Hepatocyte (in vitro differentiated cells): ENCODE measurements around the gene CCL3. TPM values are rescaled to one million over a fixed set of nuclear protein-coding genes. Genes with fewer than 3 reads are reported as not detected.
"Not testable (repeated sequence)": the region's sequence is repeated elsewhere in the genome, so short reads cannot be mapped to it uniquely, and the experiment has no call there.

Experiments used
- DNase-seq: peaks from one replicate; pipeline ENCODE4 v3.0.0-alpha.2; 2016; ENCODE audit warnings: low spot score
- H2AFZ ChIP-seq: fragments of 200-600 bp; sonication (generic); 2 replicates; pipeline ENCODE4 v1.6.0; 2016; ENCODE audit warnings: antibody characterized with exemption, mild to moderate bottlenecking
- H3K27ac ChIP-seq: fragments of 200-600 bp; sonication (generic); 2 replicates; pipeline ENCODE4 v1.5.1; 2016; ENCODE audit warnings: mild to moderate bottlenecking
- H3K27me3 ChIP-seq: fragments of 200-600 bp; sonication (generic); 2 replicates; pipeline ENCODE4 v1.6.1; 2016
- H3K36me3 ChIP-seq: fragments of 200-600 bp; sonication (generic); replicated peaks from 2 replicates; pipeline ENCODE4 v1.5.1; 2016; ENCODE audit warnings: low read depth; ENCODE audit not compliant: insufficient read depth
- H3K4me1 ChIP-seq: fragments of 200-600 bp; sonication (generic); 2 replicates; pipeline ENCODE4 v1.5.1; 2016; ENCODE audit warnings: mild to moderate bottlenecking, moderate library complexity; ENCODE audit not compliant: insufficient read depth
- H3K4me2 ChIP-seq: fragments of 200-600 bp; sonication (generic); 2 replicates; pipeline ENCODE4 v1.6.0; 2016
- H3K4me3 ChIP-seq: fragments of 200-600 bp; sonication (generic); 2 replicates; pipeline ENCODE4 v1.5.1; 2016; ENCODE audit warnings: mild to moderate bottlenecking
- H3K79me2 ChIP-seq: fragments of 200-600 bp; sonication (generic); 2 replicates; pipeline ENCODE4 v1.6.0; 2017; ENCODE audit warnings: mild to moderate bottlenecking
- H3K9me2 ChIP-seq: fragments of 200-600 bp; sonication (generic); replicated peaks from 2 replicates; pipeline ENCODE4 v1.6.0; 2017; ENCODE audit warnings: mild to moderate bottlenecking; ENCODE audit not compliant: insufficient read depth
- H3K9me3 ChIP-seq: fragments of 200-600 bp; sonication (generic); 2 replicates; pipeline ENCODE4 v1.5.1; 2016; ENCODE audit warnings: low read depth, mild to moderate bottlenecking
- H4K20me1 ChIP-seq: fragments of 200-600 bp; sonication (generic); 2 replicates; pipeline ENCODE4 v1.6.0; 2016; ENCODE audit warnings: mild to moderate bottlenecking; ENCODE audit not compliant: insufficient read depth, poor library complexity, severe bottlenecking
- CTCF ChIP-seq: fragments of 200-600 bp; sonication (generic); IDR thresholded peaks from 2 replicates; pipeline ENCODE4 v1.5.1; 2016; ENCODE audit warnings: antibody characterized with exemption, mild to moderate bottlenecking; ENCODE audit not compliant: poor library complexity
- EZH2 ChIP-seq: fragments of 200-600 bp; sonication (generic); IDR thresholded peaks from 2 replicates; pipeline ENCODE4 v1.6.1; 2016; ENCODE audit warnings: antibody characterized with exemption, mild to moderate bottlenecking, borderline replicate concordance
- EZH2phosphoT487 ChIP-seq: fragments of 200-600 bp; sonication (generic); IDR thresholded peaks from one replicate; pipeline ENCODE4 v1.6.1; 2018; ENCODE audit warnings: antibody characterized with exemption, mild to moderate bottlenecking, low read depth, moderate library complexity; ENCODE audit not compliant: unreplicated experiment, severe bottlenecking
- WGBS: methylation state at CpG from one replicate; pipeline ENCODE4 v1.1.6; 2016; ENCODE audit warnings: low lambda C conversion rate; ENCODE audit errors: missing lambda C conversion rate; 5-methylcytosine and 5-hydroxymethylcytosine counted together
- polyA plus RNA-seq: library from polyadenylated mRNA; unstranded; fragments of >200 nt; fragmentation: Nextera tagmentation; extraction: Ambion mirVana; gene quantifications from 2 replicates; pipeline ENCODE4 v1.2.1, GENCODE V29; 2016
- total RNA-seq: library from RNA; depleted of rRNA; stranded (reverse); fragments of >200 nt; gene quantifications from 2 replicates; pipeline ENCODE4 v1.2.3, GENCODE V29; 2014

The CCL3 gene
- total and polyA plus RNA-seq, 2 experiments from 2014 or later = 12.7 to 22.2 TPM

GRCh38 chr17:36095992-36096391 is 6.0 kb upstream of the CCL3 start:
- no peaks in the 10 kb centered on the region for H3K9me3 ChIP-seq
- H3K4me3 ChIP-seq = no peak overlapping the region
- H3K4me1 ChIP-seq = no peaks in the 10 kb centered on the region
- H3K9me2 ChIP-seq = no peaks in the 10 kb centered on the region
- H3K27ac ChIP-seq = no peak overlapping the region
- 81% methylated on average over 1 of the region's 1 CpG for WGBS
- H4K20me1 ChIP-seq = no peaks in the 10 kb centered on the region
- H3K36me3 ChIP-seq = no peaks in the 10 kb centered on the region
- TF ChIP-seq CTCF = no peak
- TF ChIP-seq EZH2 = no peak
- no peak for TF ChIP-seq EZH2phosphoT487
- no peak overlapping the region for H3K4me2 ChIP-seq
- H3K79me2 ChIP-seq = no peaks in the 10 kb centered on the region
- DNase-seq = no peak
- H2AFZ ChIP-seq = no peak overlapping the region
- no peaks in the 10 kb centered on the region for H3K27me3 ChIP-seq

- H3K9me2 ChIP-seq = no peaks in the 10 kb centered on the region
- no peak for DNase-seq
- TF ChIP-seq EZH2phosphoT487 (no peak), EZH2 (no peak), CTCF (no peak)
- no peak overlapping the region for H3K27ac ChIP-seq
- H3K36me3 ChIP-seq = no peaks in the 10 kb centered on the region
- H3K27me3 ChIP-seq = no peaks in the 10 kb centered on the region
- no peak overlapping the region for H3K4me2 ChIP-seq
- H4K20me1 ChIP-seq = no peaks in the 10 kb centered on the region
- no peak overlapping the region for H3K4me3 ChIP-seq
- 93% methylated on average over 7 of the region's 7 CpGs for WGBS
- no peaks in the 10 kb centered on the region for H3K9me3 ChIP-seq
- H3K79me2 ChIP-seq = no peaks in the 10 kb centered on the region
- no peaks in the 10 kb centered on the region for H3K4me1 ChIP-seq
- H2AFZ ChIP-seq = no peak overlapping the region
These were observed 4.8 kb upstream of the CCL3 start for GRCh38 chr17:36094746-36095145.

- 96% methylated on average over 1 of the region's 1 CpG for WGBS
- no peak for DNase-seq
- no peak overlapping the region for H3K4me3 ChIP-seq
- H3K36me3 ChIP-seq = no peaks in the 10 kb centered on the region
- no peak overlapping the region for H3K27ac ChIP-seq
- no peaks in the 10 kb centered on the region for H4K20me1 ChIP-seq
- H3K4me1 ChIP-seq = no peaks in the 10 kb centered on the region
- H3K79me2 ChIP-seq = no peaks in the 10 kb centered on the region
- no peaks in the 10 kb centered on the region for H3K9me2 ChIP-seq
- no peak overlapping the region for H3K4me2 ChIP-seq
- H3K27me3 ChIP-seq = no peaks in the 10 kb centered on the region
- TF ChIP-seq CTCF = no peak
- TF ChIP-seq EZH2 = no peak
- TF ChIP-seq EZH2phosphoT487 = no peak
- H2AFZ ChIP-seq = no peak overlapping the region
- H3K9me3 ChIP-seq = no peaks in the 10 kb centered on the region
These were observed 4.3 kb upstream of the CCL3 start for GRCh38 chr17:36094232-36094631.

GRCh38 chr17:36092715-36093114 is 2.8 kb upstream of the CCL3 start:
- H3K9me3 ChIP-seq, H3K27ac ChIP-seq, H2AFZ ChIP-seq, H3K4me1 ChIP-seq, H3K4me2 ChIP-seq, H3K79me2 ChIP-seq, H3K9me2 ChIP-seq, DNase-seq, H3K4me3 ChIP-seq, H3K27me3 ChIP-seq, H3K36me3 ChIP-seq, H4K20me1 ChIP-seq: not testable (repeated sequence)
- WGBS = 59% methylated on average over 6 of the region's 6 CpGs
